ENCODE results near the gene IFNAR1. TPM values are rescaled to one million over a fixed set of nuclear protein-coding genes. Genes with fewer than 3 reads are reported as not detected.

The IFNAR1 gene
- total RNA-seq, 4 donors from 2014 or later: 8.9 to 24.3 (median 9.9) TPM

DNA sequence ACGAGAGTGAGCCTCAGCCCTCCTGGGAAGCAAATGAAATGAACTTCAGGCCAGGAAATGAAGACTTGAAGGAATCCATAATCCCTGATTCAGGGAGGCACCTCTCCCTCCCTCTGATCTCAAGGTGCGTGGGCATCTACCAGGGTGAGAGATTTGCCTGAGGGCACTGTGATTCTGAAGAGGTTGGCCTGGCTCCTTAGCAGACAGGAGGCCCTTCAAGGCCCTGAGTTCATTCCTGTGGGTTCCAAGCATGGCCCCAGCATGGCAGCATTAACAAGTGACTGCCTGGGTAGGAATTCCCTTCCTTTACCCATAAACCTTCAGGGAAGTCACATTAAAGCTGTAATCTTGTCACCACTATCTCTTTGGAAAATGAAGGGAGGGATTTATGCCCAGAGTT lies 48.7 kb downstream of the IFNAR1 start:
- H3K4me1 ChIP-seq: peaks cover 2 to 5% of the 10 kb centered on the region in 2 donors
- H3K9me3 ChIP-seq: no peaks in the 10 kb centered on the region
- DNase-seq: no peak
- intact Hi-C loops (cut with DNase I; ENCODE audit: low total_unique reads): no loop called here
- H3K27ac ChIP-seq: no peak overlapping the region
- TF ChIP-seq POLR2A (IDR thresholded peaks at IDR 0.05): no peak
- TF ChIP-seq, protein P1, sequence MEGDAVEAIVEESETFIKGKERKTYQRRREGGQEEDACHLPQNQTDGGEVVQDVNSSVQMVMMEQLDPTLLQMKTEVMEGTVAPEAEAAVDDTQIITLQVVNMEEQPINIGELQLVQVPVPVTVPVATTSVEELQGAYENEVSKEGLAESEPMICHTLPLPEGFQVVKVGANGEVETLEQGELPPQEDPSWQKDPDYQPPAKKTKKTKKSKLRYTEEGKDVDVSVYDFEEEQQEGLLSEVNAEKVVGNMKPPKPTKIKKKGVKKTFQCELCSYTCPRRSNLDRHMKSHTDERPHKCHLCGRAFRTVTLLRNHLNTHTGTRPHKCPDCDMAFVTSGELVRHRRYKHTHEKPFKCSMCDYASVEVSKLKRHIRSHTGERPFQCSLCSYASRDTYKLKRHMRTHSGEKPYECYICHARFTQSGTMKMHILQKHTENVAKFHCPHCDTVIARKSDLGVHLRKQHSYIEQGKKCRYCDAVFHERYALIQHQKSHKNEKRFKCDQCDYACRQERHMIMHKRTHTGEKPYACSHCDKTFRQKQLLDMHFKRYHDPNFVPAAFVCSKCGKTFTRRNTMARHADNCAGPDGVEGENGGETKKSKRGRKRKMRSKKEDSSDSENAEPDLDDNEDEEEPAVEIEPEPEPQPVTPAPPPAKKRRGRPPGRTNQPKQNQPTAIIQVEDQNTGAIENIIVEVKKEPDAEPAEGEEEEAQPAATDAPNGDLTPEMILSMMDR (IDR thresholded peaks at IDR 0.05 in 4 of 5, conservative IDR thresholded peaks at IDR 0.05 in 1 of 5): no peak
- H3K27me3 ChIP-seq: no peaks in the 10 kb centered on the region
- no peaks in the 10 kb centered on the region for H3K36me3 ChIP-seq
- no peak overlapping the region for H3K4me3 ChIP-seq
- in situ Hi-C loops (cut with MboI; ENCODE audit: low sequenced_read_pairs in 4 of 4): no loop called here
- ATAC-seq: no peak

DNA sequence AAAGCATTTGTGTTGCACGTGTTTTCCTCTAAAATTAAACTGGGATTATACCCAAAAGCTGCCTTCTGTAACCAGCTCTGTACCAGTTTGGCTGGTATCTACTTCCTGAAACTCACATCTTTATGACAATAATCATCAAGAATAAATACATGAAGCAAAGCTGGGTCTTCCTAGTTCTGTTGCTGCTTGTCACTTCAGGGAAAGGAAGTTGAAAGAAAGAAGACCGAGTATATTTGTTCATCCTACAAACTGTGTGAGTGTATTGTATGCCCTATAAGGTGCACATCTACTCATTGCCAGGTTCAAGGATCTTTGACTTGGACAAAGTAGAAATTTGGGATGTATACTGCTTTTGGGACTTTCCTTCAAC lies 49.3 kb downstream of the IFNAR1 start:
- intact Hi-C loops (cut with DNase I; ENCODE audit: low total_unique reads): loop anchor here (2.0 kb wide), 1 partner anchor 13 kb away; no protein-coding TSS in a partner anchor
- no peaks in the 10 kb centered on the region for H3K9me3 ChIP-seq
- DNase-seq (no peak), ATAC-seq (no peak)
- peaks cover 5 to 9% of the 10 kb centered on the region in 2 donors for H3K4me1 ChIP-seq
- H3K4me3 ChIP-seq: no peak overlapping the region
- no peaks in the 10 kb centered on the region for H3K27me3 ChIP-seq
- in situ Hi-C loops (cut with MboI; ENCODE audit: low sequenced_read_pairs in 4 of 4): no loop called here
- no peaks in the 10 kb centered on the region for H3K36me3 ChIP-seq
- no peak for TF ChIP-seq POLR2A (IDR thresholded peaks at IDR 0.05)
- TF ChIP-seq, protein P1 (IDR thresholded peaks at IDR 0.05 in 4 of 5, conservative IDR thresholded peaks at IDR 0.05 in 1 of 5): no peak
- H3K27ac ChIP-seq: no peak overlapping the region

DNA sequence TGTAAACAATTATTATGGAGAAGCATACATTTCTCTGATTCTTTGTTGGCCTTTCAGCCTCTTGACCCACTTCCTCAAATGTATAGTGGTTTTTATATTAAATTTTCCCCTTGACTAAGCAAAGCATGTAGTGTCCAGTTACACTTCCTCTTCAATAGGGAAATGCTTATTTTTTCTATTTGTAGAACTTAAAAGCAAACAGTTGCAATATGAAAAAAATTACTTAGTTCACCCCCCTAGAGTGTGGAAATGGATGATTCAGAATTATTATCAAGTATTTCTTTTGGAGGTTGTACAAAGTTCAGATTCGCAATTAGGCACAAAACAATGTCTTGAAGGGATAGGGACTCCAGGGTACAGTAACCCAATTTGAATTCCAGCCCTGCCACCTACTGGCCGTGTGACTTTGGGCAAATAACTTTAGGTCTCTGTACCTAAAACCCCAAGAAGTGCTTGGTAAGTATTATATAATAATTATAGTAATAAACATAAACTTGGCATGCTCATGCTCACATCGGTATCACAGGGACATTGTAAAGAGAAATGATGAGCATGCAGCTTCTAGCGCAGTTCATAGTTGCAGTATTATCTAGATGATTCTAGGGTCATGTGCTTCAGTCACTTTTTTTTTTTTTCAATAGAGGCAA lies 49.8 kb downstream of the IFNAR1 start:
- intact Hi-C loops (cut with DNase I; ENCODE audit: low total_unique reads) (loop anchor here (2.0 to 5.0 kb wide), 2 partner anchors 14 to 177 kb away; no protein-coding TSS in a partner anchor), in situ Hi-C loops (cut with MboI; ENCODE audit: low sequenced_read_pairs in 4 of 4) (no loop called here)
- Histone ChIP-seq H3K4me1 (peaks cover 6 to 14% of the 10 kb centered on the region in 2 donors), H3K9me3 (no peaks in the 10 kb centered on the region), H3K27me3 (no peaks in the 10 kb centered on the region), H3K4me3 (no peak overlapping the region), H3K36me3 (no peaks in the 10 kb centered on the region), H3K27ac (no peak overlapping the region)
- ATAC-seq (peak in 1 of 2 donors; percentile 30), DNase-seq (no peak)
- no peak for TF ChIP-seq POLR2A (IDR thresholded peaks at IDR 0.05)
- TF ChIP-seq, protein P1 (IDR thresholded peaks at IDR 0.05 in 4 of 5, conservative IDR thresholded peaks at IDR 0.05 in 1 of 5): peak in 4 of 5 experiments; percentile 19 to 62 (median 42)

DNA sequence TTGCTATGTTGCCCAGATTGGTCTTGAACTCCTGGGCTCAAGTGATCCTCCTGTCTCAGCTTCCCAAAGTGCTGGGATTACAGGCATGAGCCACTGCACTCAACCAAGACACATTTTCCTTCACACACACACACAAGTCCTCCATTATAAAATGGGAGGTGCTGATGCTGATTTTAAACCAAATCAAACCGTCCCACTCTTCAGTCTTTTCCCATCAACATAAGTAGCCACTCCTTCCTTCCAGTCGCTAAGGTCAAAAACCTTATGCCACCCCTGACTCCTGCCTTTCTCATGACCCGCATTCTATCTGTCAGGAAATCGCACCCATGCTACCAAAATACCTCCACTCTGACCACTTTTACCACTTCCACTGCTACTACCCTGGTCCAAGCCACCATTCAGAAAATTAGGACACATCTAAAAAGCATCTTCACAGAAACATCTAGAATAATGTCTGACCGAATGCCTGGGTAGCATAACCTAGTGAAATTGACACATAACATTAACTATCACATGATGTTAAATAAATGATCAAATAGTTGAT lies 50.4 kb downstream of the IFNAR1 start:
- intact Hi-C loops (cut with DNase I; ENCODE audit: low total_unique reads) (loop anchor here (2.0 to 5.0 kb wide), 2 partner anchors 14 to 178 kb away; no protein-coding TSS in a partner anchor), in situ Hi-C loops (cut with MboI; ENCODE audit: low sequenced_read_pairs in 4 of 4) (no loop called here)
- Histone ChIP-seq H3K27ac (no peak overlapping the region), H3K9me3 (no peaks in the 10 kb centered on the region), H3K36me3 (no peaks in the 10 kb centered on the region), H3K27me3 (no peaks in the 10 kb centered on the region), H3K4me1 (peaks cover 12 to 20% of the 10 kb centered on the region in 2 donors), H3K4me3 (no peak overlapping the region)
- DNase-seq (no peak), ATAC-seq (no peak)
- TF ChIP-seq, protein P1 (IDR thresholded peaks at IDR 0.05 in 4 of 5, conservative IDR thresholded peaks at IDR 0.05 in 1 of 5): no peak
- no peak for TF ChIP-seq POLR2A (IDR thresholded peaks at IDR 0.05)

Measured in gastrocnemius medialis (tissue), 4 donors.